AML-193 (cell line): ENCODE results near the gene DRAXIN.

ENCODE experiments used
- DNase-seq, 2 experiments: peaks; one replicate each; lab custom pipeline; 2025; lab: John Stamatoyannopoulos, UW

Gene DRAXIN, protein sequence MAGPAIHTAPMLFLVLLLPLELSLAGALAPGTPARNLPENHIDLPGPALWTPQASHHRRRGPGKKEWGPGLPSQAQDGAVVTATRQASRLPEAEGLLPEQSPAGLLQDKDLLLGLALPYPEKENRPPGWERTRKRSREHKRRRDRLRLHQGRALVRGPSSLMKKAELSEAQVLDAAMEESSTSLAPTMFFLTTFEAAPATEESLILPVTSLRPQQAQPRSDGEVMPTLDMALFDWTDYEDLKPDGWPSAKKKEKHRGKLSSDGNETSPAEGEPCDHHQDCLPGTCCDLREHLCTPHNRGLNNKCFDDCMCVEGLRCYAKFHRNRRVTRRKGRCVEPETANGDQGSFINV

DNA sequence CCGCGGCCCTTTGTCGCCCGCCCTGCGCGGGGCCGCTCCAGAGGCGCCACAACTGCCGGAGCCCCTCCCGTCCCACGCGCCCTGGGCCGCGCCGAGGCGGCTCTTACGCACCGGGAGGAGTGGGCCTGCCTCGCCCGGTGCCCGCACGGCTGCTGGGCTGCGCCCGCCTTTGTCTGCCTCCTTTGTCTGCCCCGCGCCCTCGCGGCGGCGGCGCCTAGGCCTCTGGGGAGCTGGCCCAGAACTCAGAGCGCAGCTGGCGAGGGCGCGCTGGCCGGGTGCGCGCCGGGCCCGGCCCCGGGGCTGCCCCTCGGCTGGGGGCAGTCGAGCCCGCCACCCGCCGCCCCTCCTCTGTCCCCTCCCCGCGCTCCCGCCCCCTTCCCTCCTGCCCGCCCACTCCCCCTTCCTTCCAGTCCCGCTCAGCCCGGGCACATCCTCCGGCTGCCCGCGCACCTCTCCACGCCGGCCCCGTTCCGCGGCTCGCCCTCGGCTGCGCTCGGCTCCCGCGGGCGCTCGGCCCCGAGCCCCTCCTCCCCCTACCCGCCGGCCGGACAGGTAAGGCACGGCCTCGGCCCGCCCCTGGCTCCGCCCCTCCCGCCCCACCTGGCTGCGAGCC, at the start of gene DRAXIN:
Gene DRAXIN (plus strand): TSS at position 409 of the 613 bp plus-strand sequence. CDS start 14,549 bp downstream, outside the sequence.
- no peak for DNase-seq

DNA sequence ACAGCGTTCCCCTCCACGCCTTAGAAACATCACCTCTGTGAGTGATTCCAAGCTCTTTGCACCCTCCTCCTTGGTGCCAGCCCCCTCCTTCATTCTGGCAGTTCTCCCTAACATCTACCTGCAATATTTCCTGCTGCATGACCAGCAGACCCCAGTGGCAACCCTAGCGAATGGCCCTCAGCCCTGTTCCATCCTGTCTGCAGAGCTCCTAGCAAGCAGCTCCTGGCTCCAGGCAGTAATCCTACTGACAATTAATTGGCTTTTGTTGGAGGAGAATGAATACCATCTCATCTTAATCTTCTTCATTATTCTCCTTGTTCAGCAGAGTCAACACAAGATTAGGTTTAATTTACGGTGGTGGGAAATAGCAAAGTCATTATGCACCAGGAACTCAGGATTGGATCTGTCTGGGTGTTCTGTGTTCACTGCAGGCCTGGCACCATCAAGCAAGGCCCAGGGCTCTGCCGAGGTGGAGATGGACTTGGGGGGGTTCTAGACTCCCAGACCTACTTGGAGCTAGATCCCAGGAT, 49.7 kb upstream of the DRAXIN start:
- DNase-seq: no peak

DNA sequence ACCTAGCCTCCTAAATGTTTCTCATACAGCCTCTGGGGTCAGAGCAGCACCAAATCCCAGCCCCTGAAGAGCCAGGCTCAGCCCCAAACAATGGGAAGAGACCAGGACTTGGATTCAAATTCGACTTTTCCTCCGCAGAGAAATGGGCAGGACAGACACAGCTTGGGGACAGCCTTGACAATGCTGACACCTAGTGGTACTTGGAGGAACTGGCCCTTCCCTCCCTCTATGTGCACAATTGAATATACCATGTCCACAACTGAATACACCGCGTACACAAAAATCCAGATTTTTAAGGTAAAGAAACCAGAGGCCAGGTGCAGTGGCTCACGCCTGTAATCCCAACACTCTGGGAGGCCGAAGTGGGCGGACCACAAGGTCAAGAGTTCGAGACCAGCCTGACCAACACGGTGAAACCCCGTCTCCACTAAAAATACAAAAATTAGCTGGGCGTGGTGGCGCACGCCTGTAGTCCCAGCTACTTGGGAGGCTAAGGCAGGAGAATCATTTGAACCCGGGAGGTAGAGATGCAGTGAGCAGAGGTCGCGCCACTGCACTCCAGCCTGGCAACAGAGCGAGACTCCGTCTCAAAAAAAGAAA, 49.0 kb upstream of the DRAXIN start:
- peak; percentile 37 to 39 for DNase-seq

DNA sequence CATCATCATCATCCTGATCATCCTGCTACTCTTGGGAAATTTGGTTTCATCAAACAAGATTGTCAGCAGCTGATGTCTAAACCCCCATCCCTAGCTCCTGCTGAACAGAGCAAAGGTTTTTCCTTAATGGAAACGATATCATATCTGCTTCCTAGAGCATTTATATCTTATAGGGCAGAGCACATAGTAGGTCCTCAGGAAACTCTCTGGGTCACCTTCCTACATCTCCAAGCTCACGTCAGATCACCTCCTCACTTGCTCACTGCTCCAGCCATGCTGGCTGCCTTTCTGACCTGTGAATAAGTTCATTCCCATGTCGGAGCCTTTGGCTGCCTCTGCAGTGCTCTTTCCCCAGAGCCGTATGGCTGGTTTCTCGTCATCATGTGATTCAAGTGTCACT, 47.7 kb upstream of the DRAXIN start:
- DNase-seq: no peak

DNA sequence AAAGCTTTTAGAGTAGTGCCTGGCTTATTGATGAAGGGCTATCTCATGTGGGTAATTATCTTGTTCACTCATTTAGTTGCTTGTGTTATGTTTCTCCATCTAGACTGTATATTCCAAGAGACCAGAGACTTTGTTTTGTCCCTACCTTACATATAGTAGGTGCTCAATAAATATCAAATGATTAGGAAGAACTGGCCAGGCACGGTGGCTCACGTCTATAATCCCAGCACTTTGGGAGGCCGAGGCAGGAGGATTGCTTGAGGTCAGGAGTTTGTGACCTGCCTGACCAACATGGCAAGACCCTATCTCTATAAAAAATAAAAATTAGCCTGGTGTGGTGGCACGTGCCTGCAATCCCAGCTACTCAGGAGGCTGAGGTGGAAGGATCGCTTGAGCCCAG, 46.2 kb upstream of the DRAXIN start:
- DNase-seq: no peak

DNA sequence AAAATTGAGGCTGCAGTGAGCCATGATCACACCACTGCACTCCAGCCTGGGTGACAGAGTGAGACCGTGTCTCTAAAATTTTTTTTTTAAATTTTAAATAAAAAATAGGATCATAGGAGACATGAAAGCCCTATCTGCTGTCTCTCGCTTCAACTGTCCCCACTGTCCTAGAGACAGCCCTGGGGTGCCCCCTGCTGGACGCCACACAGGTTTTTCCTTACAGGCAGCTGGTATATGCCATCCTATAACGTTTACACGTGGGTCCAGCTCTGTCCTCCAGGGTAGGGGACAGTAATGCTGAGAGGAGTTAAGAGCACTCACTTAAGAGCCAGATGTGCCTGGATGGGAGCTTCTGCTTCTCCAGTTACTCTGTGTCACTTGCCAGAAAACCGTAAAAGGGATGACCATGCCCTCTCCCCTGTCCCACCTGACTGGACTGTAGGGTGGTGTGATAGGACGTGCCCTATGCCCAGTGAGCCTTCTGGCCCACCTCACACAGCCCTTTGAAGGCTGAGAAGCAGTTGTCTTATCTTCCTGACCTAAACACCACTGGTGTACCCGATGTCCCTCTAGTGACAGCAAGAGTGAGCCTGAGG, 45.7 kb upstream of the DRAXIN start:
- peak; percentile 60 to 65 for DNase-seq

DNA sequence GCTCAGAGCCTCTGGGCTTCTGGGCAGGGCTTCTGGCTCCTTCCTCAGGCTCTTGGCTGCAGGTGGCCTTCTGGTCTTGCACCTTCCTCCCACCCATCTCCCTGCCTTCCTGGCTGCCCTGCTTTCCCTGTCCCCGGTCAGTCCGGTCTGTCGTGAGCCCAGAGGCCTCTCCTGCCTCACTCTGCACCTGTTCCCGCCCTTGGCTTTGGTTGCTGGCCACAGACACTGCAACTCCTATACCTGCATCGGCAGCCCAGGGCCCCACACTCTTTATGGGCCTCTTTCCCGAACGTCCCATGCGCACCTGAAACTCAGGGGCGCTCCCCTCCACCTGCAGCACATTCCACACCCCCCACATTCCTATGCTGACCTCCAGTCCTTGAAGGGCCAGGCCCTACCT, 45.2 kb upstream of the DRAXIN start:
- no peak for DNase-seq

DNA sequence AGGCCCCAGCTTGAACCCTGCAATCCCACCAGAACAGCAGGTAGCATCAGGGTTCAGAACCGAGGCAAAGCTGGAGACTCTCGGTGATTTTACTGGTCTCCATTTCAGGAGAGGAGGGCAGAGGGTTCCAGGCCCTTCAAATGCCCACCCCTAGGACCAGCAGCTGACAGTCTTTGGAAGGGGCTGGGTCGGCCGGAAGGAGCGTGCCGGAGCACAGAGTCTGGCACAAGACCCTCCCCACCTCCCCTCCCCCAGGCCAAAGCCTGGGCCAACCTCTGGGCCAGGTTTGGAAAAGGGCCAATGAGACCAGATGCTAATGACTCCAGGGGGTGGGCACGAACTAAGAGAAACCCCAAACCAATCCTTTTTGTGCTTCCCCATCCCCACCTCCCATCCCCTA, 44.2 kb upstream of the DRAXIN start:
- no peak for DNase-seq

DNA sequence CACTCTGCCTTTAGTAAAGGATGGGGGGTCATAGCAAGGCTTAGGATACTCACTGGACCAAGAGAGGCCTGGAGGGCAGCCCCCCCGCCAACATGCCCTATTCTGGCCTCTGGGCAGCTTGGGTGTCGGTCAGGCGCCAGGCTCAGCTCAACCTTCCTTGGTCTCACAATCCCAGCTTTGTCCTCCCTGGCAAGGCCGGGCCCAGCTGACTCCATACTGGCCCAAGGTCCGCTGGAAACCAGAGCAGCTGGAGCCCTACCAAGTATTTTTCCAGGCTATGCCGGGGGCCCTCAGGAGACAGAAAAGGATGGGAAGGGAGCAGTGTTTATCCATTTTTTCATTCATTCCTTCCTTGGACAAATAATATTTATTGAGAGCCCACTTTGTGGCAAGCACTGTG, 43.5 kb upstream of the DRAXIN start:
- DNase-seq: no peak

DNA sequence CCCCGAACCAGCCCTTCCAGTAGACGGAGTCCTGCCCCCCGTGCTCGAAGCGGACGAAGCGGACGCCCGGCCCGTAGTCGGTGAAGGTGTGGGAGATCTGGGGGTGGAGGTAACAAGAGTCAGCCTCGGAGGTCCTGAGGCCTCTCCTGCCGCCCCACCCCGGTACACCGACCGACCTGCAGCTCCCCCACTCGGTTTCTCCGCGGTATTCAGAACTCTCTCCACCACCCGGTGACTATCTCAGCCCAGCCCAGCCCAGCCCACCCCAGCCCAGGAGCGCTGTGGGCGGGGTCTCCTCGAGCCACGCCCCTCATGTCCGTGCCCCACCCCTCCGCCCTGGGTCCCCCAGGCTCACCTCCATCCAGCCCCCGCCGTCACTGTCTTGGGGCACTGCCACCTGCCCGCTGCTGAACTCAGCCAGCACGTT, 42.8 kb upstream of the DRAXIN start:
- DNase-seq: no peak

DNA sequence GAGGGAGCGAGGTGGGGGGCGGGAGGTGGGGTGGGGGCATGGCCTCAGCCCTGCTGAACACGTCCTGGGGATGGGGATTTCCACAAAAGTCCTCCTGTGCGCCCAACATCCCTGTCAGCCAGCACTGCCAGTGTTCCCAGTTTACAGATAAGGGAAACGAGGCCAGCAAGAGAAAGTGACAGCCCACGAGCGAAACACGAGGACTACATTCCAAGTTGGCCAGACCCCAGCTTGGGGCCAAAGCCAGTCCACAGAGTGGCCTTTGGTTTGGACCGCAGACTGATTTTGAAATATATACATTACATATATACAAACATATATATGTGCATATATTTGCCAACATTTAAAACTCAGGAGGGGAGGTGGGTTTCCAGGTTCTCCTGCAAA, 42.3 kb upstream of the DRAXIN start:
- no peak for DNase-seq

DNA sequence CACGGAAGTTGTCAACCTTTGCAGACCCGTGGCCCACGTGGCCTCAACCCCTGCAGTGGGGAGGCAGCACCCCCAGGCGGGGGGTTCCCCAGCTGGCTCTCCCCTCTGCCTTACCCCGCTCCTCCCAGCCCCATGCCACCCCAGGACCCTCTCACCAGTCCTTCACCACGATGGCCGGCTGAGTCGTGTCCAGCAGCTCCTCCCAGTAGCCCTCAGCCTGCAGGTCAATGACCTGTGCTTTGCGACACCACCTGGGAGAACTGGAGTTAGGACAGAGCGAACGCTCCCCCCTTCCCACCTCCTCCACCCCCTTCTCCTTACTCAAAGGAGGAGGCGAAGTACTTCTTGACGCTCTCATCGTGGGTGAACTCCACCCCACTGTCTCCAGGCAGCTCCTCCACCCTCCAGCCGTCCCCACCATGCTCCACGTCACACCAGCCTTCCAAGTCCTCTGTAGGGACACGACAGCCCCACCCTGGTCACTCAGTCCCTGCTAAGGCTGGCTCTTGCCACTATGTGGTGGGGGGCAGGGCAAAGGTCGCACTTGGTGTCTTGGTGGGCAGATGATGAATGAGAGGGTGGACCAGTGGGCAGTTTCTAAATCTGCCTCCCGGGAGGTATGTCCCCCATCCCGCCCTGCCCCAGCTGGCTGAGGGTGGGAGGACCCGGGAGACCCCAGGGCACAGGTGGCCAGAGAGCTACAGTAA, 41.7 kb upstream of the DRAXIN start:
- DNase-seq: no peak

DNA sequence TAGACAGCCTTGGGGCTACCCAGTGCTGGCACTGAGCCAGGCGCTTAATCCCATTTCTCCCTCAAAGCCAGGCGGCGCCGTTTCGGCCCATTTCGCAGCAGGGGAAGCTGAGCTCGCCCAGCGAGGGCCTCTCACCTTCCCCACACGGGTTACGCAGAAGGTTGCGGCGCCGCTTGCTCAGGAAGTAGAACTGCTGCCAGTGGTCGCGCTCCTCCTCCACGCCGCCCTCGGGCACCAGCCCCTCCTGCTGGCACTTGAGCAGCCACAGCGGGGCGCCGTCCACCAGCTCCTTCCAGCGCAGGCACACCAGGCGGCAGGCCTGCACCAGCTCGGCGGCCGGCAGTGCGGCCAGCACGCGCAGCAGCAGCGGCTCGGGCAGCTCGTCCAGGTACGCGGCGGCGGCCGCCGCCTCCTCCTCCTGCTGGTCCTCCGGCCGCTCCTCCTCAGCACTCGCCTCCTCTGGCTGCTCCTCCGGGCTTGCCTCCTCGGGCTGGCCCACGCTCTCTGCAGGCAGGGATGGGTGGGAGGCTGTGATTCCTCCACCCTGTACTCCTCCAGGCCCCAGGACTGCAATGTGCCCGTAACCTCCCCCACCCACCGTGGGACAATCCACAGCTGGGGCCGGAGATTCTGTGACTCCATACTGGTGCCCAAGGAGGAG, 41.0 kb upstream of the DRAXIN start:
- peak; percentile 30 to 50 for DNase-seq

DNA sequence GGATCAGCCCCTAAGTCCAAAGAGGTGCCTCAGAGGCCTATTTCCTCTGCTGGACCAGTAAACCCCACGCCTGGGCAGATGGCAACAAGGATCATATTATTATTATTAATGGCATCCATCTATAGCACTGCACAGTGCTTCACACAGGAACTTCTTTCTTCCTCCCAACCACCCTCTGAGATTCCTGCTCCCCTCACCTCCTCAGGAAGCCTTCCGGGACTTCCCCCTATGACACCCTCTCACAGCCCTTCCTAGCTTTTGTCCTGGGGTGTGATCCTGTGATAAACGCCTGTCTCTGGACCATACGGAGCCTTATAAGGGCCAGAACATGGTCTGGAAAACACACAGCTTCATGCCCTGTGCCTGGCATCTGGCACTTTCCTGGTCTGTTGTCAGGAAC, 40.5 kb upstream of the DRAXIN start:
- no peak for DNase-seq

DNA sequence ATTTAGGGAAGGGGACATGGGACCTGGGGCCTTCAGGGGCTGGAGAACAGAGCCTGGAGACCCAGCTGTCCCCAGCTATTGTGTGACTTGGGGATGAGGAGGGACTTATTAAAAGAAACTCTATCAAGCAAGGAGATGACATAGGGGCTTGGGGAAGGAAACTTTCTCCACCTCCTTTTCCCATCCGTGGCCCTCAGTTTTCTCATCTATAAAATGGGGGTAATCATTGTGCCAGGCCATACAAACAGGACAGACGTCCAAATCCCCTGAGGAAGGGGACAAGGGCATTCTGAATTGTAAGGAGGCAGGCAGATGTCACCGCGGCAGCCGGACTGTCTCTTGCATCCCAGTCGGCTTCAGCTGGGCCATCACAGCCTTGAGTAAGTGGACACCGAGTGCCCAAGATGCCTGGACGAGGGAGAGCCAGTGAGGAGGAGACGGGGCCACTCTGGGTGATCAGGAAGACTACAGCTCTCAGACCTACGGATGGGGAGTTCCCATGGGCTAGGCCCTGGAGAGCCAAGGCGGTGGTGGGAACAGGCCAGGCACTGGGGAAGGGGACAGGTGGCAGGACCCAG, 39.2 kb upstream of the DRAXIN start:
- no peak for DNase-seq

DNA sequence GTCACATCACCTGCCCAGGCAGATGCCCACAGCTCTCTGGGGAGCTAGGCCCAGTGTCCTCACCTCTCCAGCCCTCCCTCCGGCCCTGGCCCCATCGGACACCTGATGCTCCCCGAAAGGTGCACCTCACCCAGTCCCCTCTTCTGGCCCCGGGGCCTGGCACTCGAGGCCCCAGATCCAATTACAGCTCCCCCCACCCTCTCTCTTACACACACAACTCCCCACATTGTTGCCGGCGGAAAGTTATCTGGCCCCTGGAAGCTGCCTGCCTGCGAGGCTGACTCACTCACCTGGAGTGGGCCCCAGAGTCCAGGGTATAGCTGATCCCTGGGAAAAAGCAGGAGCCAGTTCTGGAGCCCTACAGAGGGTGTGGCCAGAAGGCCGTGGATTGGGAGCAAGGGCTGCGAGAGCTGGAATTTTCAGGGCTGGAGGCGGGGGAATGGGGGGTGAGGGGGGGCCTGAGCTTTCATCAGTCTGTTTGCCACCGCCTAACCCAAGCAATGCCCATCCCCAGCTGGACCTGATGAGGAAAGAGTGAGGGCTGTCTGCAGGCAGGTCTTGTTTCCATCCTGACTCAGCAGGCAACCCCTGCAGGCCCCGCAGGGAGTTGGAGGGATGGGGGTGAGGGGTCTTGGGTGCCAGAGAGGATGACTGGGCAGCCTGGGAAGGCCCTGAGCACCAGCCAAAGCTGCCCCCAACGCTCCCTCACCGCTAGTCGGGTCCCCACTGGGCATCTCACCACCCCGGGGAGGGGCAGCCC, 38.2 kb upstream of the DRAXIN start:
- DNase-seq: no peak

DNA sequence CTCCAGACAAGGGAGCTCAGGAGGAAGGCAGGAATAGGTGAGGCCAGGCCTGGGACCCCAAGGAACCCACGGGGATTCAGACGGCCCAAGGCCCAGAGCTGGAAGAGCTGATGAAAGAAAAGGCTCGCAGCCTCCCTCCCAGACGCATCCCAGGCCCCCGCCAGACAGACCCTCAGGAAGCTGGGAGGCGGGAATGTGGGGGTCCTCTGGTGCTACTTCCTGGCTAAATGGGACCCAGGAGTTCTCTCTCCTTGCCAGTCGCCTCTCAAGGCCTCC, 37.7 kb upstream of the DRAXIN start:
- no peak for DNase-seq

DNA sequence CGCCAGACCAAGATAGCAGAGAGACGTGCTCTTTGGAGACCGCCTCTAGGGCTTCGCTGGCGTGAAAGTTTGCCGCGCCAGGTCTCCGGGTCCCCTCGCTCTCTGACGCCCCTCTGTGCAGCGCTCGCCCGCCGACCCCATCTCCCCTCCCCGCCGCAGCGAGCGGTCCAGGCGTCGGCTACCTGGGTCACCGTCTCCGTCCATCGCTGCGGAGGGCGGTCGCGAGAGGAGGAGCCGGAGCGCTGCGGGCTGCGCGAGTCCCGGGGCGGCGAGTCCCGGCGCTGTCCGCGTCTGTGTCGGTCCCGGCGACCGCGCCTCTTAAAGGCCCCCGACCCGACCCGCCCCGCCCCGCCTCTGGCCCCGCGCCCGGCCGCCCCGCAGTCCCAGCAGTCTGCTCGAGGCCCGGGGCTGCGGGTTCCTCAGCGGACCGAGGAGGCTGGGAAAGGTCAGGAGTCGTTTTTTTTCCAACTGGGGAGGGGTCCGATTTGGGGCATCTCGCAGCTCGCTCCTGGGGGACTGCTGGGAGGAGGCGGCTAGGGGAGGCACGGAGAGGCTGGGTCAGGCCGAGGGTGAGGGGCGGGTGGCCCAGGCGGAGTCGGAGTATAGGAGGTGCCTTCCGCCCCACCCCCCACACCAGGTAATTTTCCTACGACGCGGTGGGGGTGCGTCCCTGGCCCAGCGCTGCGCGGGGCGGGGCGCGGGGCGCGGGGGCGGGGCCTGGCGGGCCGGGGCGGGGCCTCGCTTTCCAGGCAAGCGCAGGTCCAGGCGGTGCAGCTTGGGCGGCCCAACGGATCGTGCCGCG, 37.2 kb upstream of the DRAXIN start, which contains the start of the genes FBXO2 and FBXO44:
Gene FBXO2 (minus strand): TSS at position 293 of the 802 bp plus-strand sequence. CDS start 89 bp downstream, at position 204.
Gene FBXO44 (plus strand): TSS at position 741 of the 802 bp plus-strand sequence. CDS start 959 bp downstream, outside the sequence.
- DNase-seq: no peak
